AG09309 (cell line): ENCODE data around the gene HIPK1.

Experiments used
- DNase-seq: peaks from one replicate; pipeline ENCODE4 v3.0.0-alpha.2; 2010; ENCODE audit warnings: low read depth
- H3K4me3 ChIP-seq: 2 replicates; pipeline ENCODE4 v1.5.1; 2011; ENCODE audit warnings: mild to moderate bottlenecking, low read depth, low read length, moderate library complexity; ENCODE audit not compliant: control insufficient read depth
- TF ChIP-seq, protein P1 (sequence below): IDR thresholded peaks from 2 replicates; pipeline ENCODE4 v1.5.1; 2011; ENCODE audit warnings: mild to moderate bottlenecking, low read depth, low read length, inconsistent platforms; ENCODE audit not compliant: insufficient read depth, control insufficient read depth; ENCODE audit errors: missing control alignments

HIPK1 gene

DNA sequence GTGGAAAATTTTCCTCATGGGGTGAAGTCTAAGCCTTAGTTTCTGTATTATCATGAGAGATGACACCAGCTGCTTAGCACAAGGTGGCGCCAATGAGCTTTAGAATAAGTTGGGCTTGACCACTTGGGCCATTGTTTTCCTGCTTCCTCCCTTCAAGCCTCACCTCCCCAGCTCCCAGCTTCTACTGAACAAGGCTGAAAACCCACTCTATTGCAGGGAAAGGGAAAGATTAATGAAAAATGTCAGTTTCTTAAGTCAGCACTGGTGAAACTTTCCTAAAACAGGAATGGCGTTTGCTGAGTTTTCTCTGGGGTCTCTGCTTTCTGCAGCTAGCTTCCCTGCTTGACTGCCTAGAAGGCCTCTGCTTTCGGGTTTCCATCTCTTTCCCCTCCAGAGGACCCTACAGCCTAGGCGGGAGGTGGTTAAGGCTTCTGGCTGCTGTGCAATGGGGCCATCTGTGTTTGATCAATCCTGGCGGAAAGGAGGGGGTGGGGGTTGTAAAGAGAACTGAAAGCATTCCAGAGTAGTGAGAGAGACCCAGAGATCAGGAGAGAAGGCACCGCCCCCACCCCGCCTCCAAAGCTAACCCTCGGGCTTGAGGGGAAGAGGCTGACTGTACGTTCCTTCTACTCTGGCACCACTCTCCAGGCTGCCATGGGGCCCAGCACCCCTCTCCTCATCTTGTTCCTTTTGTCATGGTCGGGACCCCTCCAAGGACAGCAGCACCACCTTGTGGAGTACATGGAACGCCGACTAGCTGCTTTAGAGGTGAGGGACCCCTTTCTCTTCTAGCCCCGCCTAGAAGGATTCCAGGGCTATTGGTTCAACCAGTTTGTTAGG lies 50.0 kb downstream of the HIPK1 start, which contains the start of gene OLFML3:
TSS of gene OLFML3 (plus strand) at position 612 of the 840 bp plus-strand sequence. CDS start at position 655, 43 bp downstream.
- DNase-seq, result peak; percentile 91
- TF ChIP-seq, protein P1, sequence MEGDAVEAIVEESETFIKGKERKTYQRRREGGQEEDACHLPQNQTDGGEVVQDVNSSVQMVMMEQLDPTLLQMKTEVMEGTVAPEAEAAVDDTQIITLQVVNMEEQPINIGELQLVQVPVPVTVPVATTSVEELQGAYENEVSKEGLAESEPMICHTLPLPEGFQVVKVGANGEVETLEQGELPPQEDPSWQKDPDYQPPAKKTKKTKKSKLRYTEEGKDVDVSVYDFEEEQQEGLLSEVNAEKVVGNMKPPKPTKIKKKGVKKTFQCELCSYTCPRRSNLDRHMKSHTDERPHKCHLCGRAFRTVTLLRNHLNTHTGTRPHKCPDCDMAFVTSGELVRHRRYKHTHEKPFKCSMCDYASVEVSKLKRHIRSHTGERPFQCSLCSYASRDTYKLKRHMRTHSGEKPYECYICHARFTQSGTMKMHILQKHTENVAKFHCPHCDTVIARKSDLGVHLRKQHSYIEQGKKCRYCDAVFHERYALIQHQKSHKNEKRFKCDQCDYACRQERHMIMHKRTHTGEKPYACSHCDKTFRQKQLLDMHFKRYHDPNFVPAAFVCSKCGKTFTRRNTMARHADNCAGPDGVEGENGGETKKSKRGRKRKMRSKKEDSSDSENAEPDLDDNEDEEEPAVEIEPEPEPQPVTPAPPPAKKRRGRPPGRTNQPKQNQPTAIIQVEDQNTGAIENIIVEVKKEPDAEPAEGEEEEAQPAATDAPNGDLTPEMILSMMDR, result peak; percentile 72
- peak within 1 kb of the TSS; percentile 43 for H3K4me3 ChIP-seq

DNA sequence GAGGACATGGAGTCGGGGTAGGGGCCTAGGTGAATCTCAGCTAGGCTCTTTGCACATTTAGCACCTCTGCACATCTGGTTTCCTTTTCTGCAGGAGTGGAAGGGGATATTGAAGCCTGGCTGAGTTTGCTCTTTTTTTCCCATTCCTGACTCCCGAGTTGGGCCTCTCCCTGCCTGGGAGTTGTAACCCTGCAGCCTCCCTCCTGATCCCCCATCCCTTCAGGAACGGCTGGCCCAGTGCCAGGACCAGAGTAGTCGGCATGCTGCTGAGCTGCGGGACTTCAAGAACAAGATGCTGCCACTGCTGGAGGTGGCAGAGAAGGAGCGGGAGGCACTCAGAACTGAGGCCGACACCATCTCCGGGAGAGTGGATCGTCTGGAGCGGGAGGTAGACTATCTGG lies 51.0 kb downstream of the HIPK1 start:
- H3K4me3 ChIP-seq, result peak overlapping the region; percentile 43
- TF ChIP-seq, protein P1, result no peak
- DNase-seq, result no peak

DNA sequence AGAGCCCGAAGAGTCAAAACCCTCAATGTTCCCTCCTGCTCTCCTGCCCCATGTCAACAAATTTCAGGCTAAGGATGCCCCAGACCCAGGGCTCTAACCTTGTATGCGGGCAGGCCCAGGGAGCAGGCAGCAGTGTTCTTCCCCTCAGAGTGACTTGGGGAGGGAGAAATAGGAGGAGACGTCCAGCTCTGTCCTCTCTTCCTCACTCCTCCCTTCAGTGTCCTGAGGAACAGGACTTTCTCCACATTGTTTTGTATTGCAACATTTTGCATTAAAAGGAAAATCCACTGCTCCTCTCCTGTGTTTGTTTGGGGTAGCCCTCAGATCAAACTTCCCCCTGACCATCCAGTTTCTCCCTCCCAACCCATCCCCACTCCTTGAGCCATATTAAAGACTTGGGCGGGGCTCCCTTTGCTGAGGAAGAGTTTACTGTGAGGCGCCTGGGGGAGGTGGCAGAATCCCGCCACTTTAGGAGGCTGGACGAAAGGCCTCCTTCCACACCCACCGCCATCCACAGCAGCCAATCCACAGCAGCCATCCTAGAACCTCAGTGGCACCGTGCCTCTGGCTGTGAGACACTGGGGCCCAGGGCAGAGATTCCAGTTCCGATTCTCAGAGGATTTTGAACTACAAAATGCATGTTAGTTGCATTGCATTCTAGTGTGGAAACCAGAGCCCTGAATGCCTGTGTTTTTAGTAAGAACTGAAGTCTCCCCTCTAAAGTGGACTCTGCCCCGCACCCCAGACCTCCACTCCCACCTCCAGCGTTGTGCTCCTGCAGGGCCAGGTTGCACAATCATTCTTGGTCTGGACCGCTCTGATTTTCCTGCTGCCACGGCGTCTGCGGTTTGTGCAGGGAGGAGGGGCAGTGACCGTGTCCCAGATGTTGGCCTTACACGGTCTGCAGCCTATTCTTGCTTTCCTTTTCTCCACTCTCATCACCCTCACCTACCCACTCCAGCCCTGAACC lies 53.1 kb downstream of the HIPK1 start:
- DNase-seq, result peak; percentile 63
- TF ChIP-seq, protein P1, result no peak
- peak overlapping the region; percentile 41 for H3K4me3 ChIP-seq

DNA sequence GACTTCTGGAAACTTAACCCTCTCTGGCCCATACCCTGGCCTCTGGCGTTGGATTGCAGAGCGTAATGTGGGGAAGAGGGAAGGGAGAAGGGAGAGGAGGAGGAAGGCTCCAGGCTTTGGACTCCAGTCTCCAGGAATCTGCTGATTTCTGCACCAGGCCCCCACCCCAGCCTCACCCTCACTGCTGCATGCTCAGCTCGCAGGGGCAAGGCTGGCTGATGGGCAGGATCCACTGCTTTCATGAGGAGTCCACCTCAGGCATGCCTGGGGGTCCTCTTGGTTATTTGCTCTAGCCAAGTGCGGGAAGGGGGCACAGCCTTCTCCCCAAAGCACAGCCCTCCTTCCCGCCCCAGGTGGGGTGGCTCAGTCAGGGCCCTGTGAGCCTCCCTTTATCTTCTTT lies 53.8 kb downstream of the HIPK1 start:
- no peak for DNase-seq
- TF ChIP-seq, protein P1, result no peak
- peak overlapping the region; percentile 41 for H3K4me3 ChIP-seq

DNA sequence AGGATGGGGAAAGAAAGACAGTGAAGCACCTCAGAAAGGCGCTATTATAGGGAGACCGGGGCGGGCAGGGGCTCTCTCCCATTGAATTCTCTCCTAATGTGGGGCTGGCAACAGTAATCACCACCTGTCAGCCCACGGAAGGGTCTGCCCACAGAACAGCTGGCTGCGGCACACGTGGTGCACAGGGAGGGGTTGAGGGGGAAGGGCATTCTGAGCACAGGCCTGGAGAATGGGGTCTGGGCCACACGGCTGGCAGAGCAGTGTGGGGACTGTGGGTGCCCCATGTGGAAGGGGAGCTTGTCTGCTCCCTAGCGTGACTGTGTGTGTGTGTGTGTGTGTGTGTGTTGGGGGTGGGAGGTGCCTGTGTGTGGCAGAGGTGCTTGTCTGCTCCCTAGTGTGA lies 54.3 kb downstream of the HIPK1 start:
- no peak overlapping the region for H3K4me3 ChIP-seq
- TF ChIP-seq, protein P1, result no peak
- DNase-seq, result no peak

DNA sequence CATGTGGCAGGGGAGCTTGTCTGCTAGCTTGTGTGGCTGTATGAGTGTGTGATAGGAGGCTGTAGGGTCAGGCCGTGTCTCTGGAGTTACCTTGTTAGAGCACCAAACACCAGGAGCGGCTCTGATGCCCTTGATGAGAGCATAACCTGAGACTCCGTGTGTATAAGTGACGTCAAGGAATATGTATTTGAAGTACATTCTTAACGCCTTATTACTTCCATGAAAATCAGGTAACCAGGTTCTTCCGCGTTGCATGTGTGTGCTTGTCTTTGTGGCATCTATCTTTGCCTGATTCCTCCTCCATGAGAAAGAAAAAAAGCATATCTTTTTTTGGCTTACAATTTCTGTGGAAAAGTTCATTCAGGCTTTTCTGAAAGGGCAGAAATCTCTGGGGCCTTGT lies 54.7 kb downstream of the HIPK1 start:
- TF ChIP-seq, protein P1, result no peak
- H3K4me3 ChIP-seq, result no peak overlapping the region
- no peak for DNase-seq
